ENCODE measurements around the gene CECR2.
A peak's percentile ranks its signal among the peaks of the same experiment; 100 is the strongest.

CECR2 gene

GRCh38 chr22:17349172-17349571 is 20.1 kb upstream of the CECR2 start:
- Histone ChIP-seq H3K36me3 (ENCODE audit: control insufficient read depth, low read length) (no peaks in the 10 kb centered on the region), H3F3A (ENCODE audit: control insufficient read depth, insufficient read depth) (peaks cover 3% of the 10 kb centered on the region; the same call in 1 of the 2 replicates), H4K20me1 (ENCODE audit: control insufficient read depth, insufficient read depth, low read depth, low read length) (no peaks in the 10 kb centered on the region), H3K4me2 (ENCODE audit: low read length) (peak overlapping the region; percentile 39), H3K27ac (ENCODE audit: low read depth, low read length) (no peak overlapping the region), H3K4me1 (ENCODE audit: control insufficient read depth, low read length) (peaks cover 37% of the 10 kb centered on the region), H3K27me3 (ENCODE audit: control insufficient read depth, low read length) (no peaks in the 10 kb centered on the region), H3K9me2 (replicated peaks; ENCODE audit: control insufficient read depth, low read length) (no peaks in the 10 kb centered on the region), H3K79me2 (ENCODE audit: control insufficient read depth, low read length) (no peaks in the 10 kb centered on the region), H3K9me3 (ENCODE audit: control insufficient read depth, insufficient read depth, low read length) (no peaks in the 10 kb centered on the region), H3K4me3 (ENCODE audit: low read length) (0 out of 2 replicates have a peak overlapping the region, but pooled peaks have one; percentile 3)
- TF ChIP-seq CTCF (IDR thresholded peaks at IDR 0.05; ENCODE audit: low read depth, low read length, poor library complexity, severe bottlenecking): no peak

- Histone ChIP-seq H3K79me2 (ENCODE audit: control insufficient read depth, low read length) (no peaks in the 10 kb centered on the region), H3K9me3 (ENCODE audit: control insufficient read depth, insufficient read depth, low read length) (no peaks in the 10 kb centered on the region), H3K27ac (ENCODE audit: low read depth, low read length) (no peak overlapping the region), H3F3A (ENCODE audit: control insufficient read depth, insufficient read depth) (peaks cover 3% of the 10 kb centered on the region; the same call in 1 of the 2 replicates), H3K4me2 (ENCODE audit: low read length) (no peak overlapping the region), H3K4me3 (ENCODE audit: low read length) (no peak overlapping the region), H3K36me3 (ENCODE audit: control insufficient read depth, low read length) (no peaks in the 10 kb centered on the region), H3K9me2 (replicated peaks; ENCODE audit: control insufficient read depth, low read length) (no peaks in the 10 kb centered on the region), H3K27me3 (ENCODE audit: control insufficient read depth, low read length) (no peaks in the 10 kb centered on the region), H3K4me1 (ENCODE audit: control insufficient read depth, low read length) (peaks cover 27% of the 10 kb centered on the region), H4K20me1 (ENCODE audit: control insufficient read depth, insufficient read depth, low read depth, low read length) (no peaks in the 10 kb centered on the region)
- TF ChIP-seq EZH2phosphoT487 (IDR thresholded peaks at IDR 0.05; ENCODE audit: borderline replicate concordance, low read length) (no peak), CTCF (IDR thresholded peaks at IDR 0.05; ENCODE audit: low read depth, low read length, poor library complexity, severe bottlenecking) (no peak)
Observed at GRCh38 chr22:17350292-17350691, 19.0 kb upstream of the CECR2 start.

- H3K27me3 ChIP-seq (ENCODE audit: control insufficient read depth, low read length): no peaks in the 10 kb centered on the region
- H3K9me2 ChIP-seq (replicated peaks; ENCODE audit: control insufficient read depth, low read length): no peaks in the 10 kb centered on the region
- H3K79me2 ChIP-seq (ENCODE audit: control insufficient read depth, low read length): no peaks in the 10 kb centered on the region
- no peaks in the 10 kb centered on the region for H3K36me3 ChIP-seq (ENCODE audit: control insufficient read depth, low read length)
- no peak overlapping the region for H3K27ac ChIP-seq (ENCODE audit: low read depth, low read length)
- peaks cover 3% of the 10 kb centered on the region; the same call in 1 of the 2 replicates for H3F3A ChIP-seq (ENCODE audit: control insufficient read depth, insufficient read depth)
- no peak overlapping the region for H3K4me3 ChIP-seq (ENCODE audit: low read length)
- peaks cover 11% of the 10 kb centered on the region for H3K4me1 ChIP-seq (ENCODE audit: control insufficient read depth, low read length)
- no peak overlapping the region for H3K4me2 ChIP-seq (ENCODE audit: low read length)
- H4K20me1 ChIP-seq (ENCODE audit: control insufficient read depth, insufficient read depth, low read depth, low read length): no peaks in the 10 kb centered on the region
- no peak for TF ChIP-seq EZH2phosphoT487 (IDR thresholded peaks at IDR 0.05; ENCODE audit: borderline replicate concordance, low read length)
- TF ChIP-seq CTCF (IDR thresholded peaks at IDR 0.05; ENCODE audit: low read depth, low read length, poor library complexity, severe bottlenecking): no peak
- H3K9me3 ChIP-seq (ENCODE audit: control insufficient read depth, insufficient read depth, low read length): no peaks in the 10 kb centered on the region
Observed at GRCh38 chr22:17352798-17353197, 16.5 kb upstream of the CECR2 start.

Measured in DOHH2 (cell line).